Body of pancreas (tissue), 4 donors: ENCODE results near the gene TRIM49D1.
"Not testable (repeated sequence)": the region's sequence is repeated elsewhere in the genome, so short reads cannot be mapped to it uniquely, and the experiment has no call there.

Experiments used
- POLR2A ChIP-seq, 3 donors: fragments of 450-650 bp; IDR thresholded peaks; one replicate each; pipeline ENCODE4 v1.6.1; 2016; ENCODE audit warnings: antibody characterized with exemption in 3 of 3, mild to moderate bottlenecking in 2 of 3
- TF ChIP-seq, protein P1 (sequence below), 7 experiments: fragments of 450-650 bp in 4 of 7; fragments of 200-600 bp in 3 of 7; sonication (generic) in 3 of 7; IDR thresholded peaks; one replicate each; pipeline ENCODE4 v1.5.1; 2016 to 2019; ENCODE audit warnings: antibody characterized with exemption in 7 of 7

DNA sequence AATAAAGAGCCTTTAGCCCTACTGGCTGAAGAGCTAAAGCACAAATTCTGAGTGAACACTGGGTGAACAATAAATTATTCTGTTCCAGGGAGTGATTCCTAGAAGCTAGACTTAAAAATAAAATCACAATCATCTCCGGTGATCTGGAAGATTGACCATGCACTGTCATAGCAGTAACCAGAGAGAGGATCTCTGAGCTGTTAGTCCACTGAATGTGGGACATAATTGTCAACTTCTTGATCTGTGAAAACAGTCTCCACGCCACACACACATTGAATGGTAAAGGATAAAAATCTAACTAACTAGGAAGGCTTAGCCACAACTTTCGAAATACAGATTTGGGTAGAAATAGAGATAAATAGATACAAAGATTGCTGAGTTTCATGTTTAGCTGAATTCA lies 28.8 kb downstream of the TRIM49D1 start:
- TF ChIP-seq, protein P1, sequence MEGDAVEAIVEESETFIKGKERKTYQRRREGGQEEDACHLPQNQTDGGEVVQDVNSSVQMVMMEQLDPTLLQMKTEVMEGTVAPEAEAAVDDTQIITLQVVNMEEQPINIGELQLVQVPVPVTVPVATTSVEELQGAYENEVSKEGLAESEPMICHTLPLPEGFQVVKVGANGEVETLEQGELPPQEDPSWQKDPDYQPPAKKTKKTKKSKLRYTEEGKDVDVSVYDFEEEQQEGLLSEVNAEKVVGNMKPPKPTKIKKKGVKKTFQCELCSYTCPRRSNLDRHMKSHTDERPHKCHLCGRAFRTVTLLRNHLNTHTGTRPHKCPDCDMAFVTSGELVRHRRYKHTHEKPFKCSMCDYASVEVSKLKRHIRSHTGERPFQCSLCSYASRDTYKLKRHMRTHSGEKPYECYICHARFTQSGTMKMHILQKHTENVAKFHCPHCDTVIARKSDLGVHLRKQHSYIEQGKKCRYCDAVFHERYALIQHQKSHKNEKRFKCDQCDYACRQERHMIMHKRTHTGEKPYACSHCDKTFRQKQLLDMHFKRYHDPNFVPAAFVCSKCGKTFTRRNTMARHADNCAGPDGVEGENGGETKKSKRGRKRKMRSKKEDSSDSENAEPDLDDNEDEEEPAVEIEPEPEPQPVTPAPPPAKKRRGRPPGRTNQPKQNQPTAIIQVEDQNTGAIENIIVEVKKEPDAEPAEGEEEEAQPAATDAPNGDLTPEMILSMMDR (IDR thresholded peaks at IDR 0.05) = not testable (repeated sequence)
- TF ChIP-seq POLR2A (IDR thresholded peaks at IDR 0.05) = not testable (repeated sequence)
